Chondrocyte (in vitro differentiated cells): ENCODE results near the gene SMIM17. TPM values are rescaled to one million over a fixed set of nuclear protein-coding genes. Genes with fewer than 3 reads are reported as not detected.

ENCODE experiments used
- DNase-seq: peaks from one replicate; pipeline ENCODE4 v3.0.0; 2021; ENCODE audit warnings: mixed read lengths, low spot score
- H3K27ac Mint-ChIP-seq: one replicate; pipeline ENCODE4 v1.8.0; 2021; ENCODE audit warnings: mild to moderate bottlenecking, moderate library complexity, mixed read lengths; ENCODE audit not compliant: unreplicated experiment
- H3K27me3 Mint-ChIP-seq: 2 replicates; pipeline ENCODE4 v1.8.0; 2021; ENCODE audit warnings: low read depth, mixed read lengths
- H3K36me3 Mint-ChIP-seq: 2 replicates; pipeline ENCODE4 v1.8.0; 2021; ENCODE audit warnings: low read depth, mixed read lengths
- H3K4me1 Mint-ChIP-seq: 2 replicates; pipeline ENCODE4 v1.8.0; 2021; ENCODE audit warnings: low read depth, mild to moderate bottlenecking, mixed read lengths
- H3K4me3 Mint-ChIP-seq: one replicate; pipeline ENCODE4 v1.8.0; 2021; ENCODE audit warnings: mild to moderate bottlenecking, moderate library complexity, mixed read lengths; ENCODE audit not compliant: unreplicated experiment
- H3K9me3 Mint-ChIP-seq: 2 replicates; pipeline ENCODE4 v1.8.0; 2021; ENCODE audit warnings: low read depth, mixed read lengths
- total RNA-seq: library from RNA; stranded (reverse); gene quantifications from 3 replicates; pipeline ENCODE4 v1.2.1, GENCODE V29; 2021
- TF ChIP-seq, protein P1 (sequence below): fragments of 200-600 bp; sonication (generic); IDR thresholded peaks from 2 replicates; pipeline ENCODE4 v1.5.0; 2021; ENCODE audit warnings: antibody characterized with exemption, mild to moderate bottlenecking, moderate library complexity

Gene SMIM17
- total RNA-seq, 1 donor from 2014 or later = 0.20 TPM

DNA sequence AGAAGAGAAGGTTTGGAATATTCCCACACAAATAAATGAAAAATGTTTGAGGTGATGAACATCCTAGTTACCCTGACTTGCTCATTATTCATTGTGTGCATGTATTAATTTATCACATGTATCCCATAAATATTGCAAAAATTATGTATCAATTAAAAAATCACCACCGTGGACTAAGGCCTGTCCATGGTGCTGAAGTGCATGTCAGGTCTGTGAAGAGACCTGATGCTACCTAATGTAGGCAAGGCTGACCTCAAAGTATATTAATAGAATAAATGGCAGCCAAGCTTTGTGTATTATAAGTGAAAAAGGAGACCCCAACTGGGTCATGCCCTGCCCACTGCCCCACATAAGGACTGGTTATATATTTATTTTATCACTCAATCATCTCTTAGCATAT lies 63.0 kb downstream of the SMIM17 start:
- TF ChIP-seq, protein P1, sequence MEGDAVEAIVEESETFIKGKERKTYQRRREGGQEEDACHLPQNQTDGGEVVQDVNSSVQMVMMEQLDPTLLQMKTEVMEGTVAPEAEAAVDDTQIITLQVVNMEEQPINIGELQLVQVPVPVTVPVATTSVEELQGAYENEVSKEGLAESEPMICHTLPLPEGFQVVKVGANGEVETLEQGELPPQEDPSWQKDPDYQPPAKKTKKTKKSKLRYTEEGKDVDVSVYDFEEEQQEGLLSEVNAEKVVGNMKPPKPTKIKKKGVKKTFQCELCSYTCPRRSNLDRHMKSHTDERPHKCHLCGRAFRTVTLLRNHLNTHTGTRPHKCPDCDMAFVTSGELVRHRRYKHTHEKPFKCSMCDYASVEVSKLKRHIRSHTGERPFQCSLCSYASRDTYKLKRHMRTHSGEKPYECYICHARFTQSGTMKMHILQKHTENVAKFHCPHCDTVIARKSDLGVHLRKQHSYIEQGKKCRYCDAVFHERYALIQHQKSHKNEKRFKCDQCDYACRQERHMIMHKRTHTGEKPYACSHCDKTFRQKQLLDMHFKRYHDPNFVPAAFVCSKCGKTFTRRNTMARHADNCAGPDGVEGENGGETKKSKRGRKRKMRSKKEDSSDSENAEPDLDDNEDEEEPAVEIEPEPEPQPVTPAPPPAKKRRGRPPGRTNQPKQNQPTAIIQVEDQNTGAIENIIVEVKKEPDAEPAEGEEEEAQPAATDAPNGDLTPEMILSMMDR = no peak
- Mint-ChIP-seq H3K9me3 (peaks cover 60% of the 10 kb centered on the region), H3K4me3 (no peak overlapping the region), H3K36me3 (peaks cover under 1% of the 10 kb centered on the region), H3K27me3 (no peaks in the 10 kb centered on the region), H3K27ac (no peak overlapping the region), H3K4me1 (no peaks in the 10 kb centered on the region)
- DNase-seq = no peak

Other genes starting within 250 kb of the SMIM17 start
- 1.6 to 4.1 TPM (median 2.3 TPM) in 3 replicates for gene ZNF582, start 249.6 kb upstream of the SMIM17 start, total RNA-seq
- gene ZNF583, start 238.8 kb upstream of the SMIM17 start, total RNA-seq = 3.7 to 8.6 TPM (median 4.4 TPM) in 3 replicates
- gene ZNF667, start 165.8 kb upstream of the SMIM17 start, total RNA-seq = not detected in 3 replicates
- 0.02 TPM in 1 of 3 replicates, not detected in the others for gene ZNF471, start 135.3 kb upstream of the SMIM17 start, total RNA-seq
- gene ZFP28, start 104.2 kb upstream of the SMIM17 start, total RNA-seq = 4.8 to 8.7 TPM (median 5.9 TPM) in 3 replicates
- 3.4 to 4.4 TPM (median 4.2 TPM) in 3 replicates for gene ZNF470, start 75.7 kb upstream of the SMIM17 start, total RNA-seq
- 9.4 to 10.6 TPM (median 10.0 TPM) in 3 replicates for gene ZNF71, start 47.9 kb upstream of the SMIM17 start, total RNA-seq
- gene ZNF835, start 28.6 kb downstream of the SMIM17 start, total RNA-seq = not detected in 3 replicates
- gene PEG3, start 197.6 kb downstream of the SMIM17 start, total RNA-seq = not detected in 3 replicates
- not detected in 3 replicates for gene ZIM2, start 197.6 kb downstream of the SMIM17 start, total RNA-seq